Cardiac septum (tissue), 1 donor: ENCODE measurements around the gene CCDC69. TPM values are rescaled to one million over a fixed set of nuclear protein-coding genes. Genes with fewer than 3 reads are reported as not detected.

Experiments used
- DNase-seq: peaks from one replicate; pipeline ENCODE4 v3.0.0-alpha.2; 2020; ENCODE audit warnings: low spot score
- intact Hi-C: fragments of 100-400 bp; cut with DNase I; formaldehyde crosslinking; loops from one replicate; pipeline ENCODE4 v1.14.0; 2022
- total RNA-seq: library from RNA; stranded (reverse); fragmentation: NEBNext Ultra II Directional; extraction: Animal tissue kit (Norgen Biotek cat#: 25700); gene quantifications from one replicate; pipeline ENCODE4 v1.2.1, GENCODE V29; 2021
- donor health status: DM: no; HTN: no; CAD: no.

Gene CCDC69
- total RNA-seq, 1 donor from 2014 or later = 116 TPM

- intact Hi-C loops = no loop called here
- no peak for DNase-seq
These were observed 4.1 kb upstream of the CCDC69 start for GRCh38 chr5:151227918-151228447.

DNA sequence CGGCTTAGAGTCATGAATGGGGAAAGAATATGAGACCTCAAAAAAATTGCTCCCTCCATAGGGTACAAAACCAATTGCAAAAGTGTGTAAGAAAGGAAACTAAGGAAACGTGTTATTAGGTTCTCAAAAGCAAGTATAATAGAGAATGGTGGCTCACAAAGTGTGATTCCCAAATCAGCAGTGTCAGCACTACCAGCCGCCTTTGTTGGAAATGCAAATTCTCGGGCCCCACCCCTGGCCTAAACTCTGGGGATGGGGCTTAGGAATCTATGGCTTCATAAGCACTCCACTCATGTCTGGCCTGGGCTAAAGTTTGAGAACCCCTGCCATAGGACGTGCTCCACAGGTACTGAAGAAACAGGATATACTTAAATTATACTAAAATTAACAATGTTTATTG lies 1.6 kb upstream of the CCDC69 start:
- intact Hi-C loops = no loop called here

GRCh38 chr5:151225071-151225470 lies 1.2 kb upstream of the CCDC69 start:
- DNase-seq = no peak
- intact Hi-C loops = no loop called here

More for the DNA sequence above, 1.6 kb upstream of the CCDC69 start:
- DNase-seq = no peak

DNA sequence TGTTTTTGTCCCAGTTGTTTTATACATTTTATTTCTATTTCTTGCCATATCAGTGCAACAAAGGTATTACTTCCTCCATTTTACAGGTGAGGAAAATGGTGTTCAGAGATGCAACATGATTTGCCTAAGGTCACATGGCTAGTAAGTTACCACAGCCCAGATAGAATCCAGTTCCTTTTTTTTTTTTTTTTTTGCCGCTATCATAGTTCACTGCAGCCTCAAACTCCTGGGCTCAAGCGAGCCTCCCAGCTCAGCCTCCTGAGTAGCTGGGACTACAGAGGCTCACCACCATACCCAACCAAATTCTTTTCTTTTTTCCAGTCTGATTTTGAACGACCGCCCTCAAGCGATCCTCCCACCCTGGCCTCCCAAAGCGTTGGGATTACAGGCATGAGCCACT lies 480 bp upstream of the CCDC69 start:
- DNase-seq = no peak
- intact Hi-C loops = loop anchor here (1.0 kb wide), 1 partner anchor 10 kb away; no protein-coding TSS in a partner anchor

GRCh38 chr5:151222790-151223446 lies 974 bp downstream of the CCDC69 start:
- intact Hi-C loops = no loop called here

DNA sequence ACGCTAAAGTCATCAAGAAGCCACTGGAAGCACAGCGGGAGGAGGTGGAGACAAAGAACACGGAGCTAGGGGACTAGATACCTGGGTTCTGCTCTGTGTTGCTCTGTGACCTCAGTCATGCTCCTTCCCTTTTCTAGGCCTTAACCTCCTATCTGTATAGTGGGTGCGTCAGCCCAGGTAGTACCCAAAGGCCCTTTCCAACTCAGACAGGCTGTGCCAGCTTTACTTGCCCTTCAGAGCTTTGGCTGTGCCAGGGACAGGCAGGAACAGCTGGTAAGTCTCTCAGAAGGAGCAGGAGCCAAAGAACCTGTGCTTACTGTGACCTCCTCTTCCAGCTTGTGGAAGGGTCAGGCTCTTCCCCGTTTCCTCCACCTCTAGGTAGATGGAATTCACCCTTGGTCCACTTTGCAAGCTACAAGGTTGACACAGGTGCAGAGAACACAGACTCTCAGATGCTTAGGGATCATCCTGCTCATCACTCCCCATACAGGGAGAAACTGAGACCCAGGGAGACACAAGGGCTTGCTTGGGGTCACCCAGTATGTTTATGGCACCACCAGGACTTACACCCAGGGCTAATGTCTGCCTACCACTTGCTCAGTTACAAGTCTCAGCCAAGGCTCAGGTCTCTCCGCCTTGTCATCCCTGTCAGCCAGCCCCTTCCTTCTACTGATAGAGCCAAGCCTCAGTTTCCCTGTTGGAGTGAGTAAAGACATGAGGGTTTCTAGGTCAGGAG lies 1.7 kb downstream of the CCDC69 start:
- no peak for DNase-seq
- intact Hi-C loops = no loop called here

More at GRCh38 chr5:151222790-151223446, 974 bp downstream of the CCDC69 start:
- peak; percentile 88 for DNase-seq

- intact Hi-C loops = no loop called here
- DNase-seq = no peak
These were observed 2.3 kb downstream of the CCDC69 start for GRCh38 chr5:151221574-151221973.

DNA sequence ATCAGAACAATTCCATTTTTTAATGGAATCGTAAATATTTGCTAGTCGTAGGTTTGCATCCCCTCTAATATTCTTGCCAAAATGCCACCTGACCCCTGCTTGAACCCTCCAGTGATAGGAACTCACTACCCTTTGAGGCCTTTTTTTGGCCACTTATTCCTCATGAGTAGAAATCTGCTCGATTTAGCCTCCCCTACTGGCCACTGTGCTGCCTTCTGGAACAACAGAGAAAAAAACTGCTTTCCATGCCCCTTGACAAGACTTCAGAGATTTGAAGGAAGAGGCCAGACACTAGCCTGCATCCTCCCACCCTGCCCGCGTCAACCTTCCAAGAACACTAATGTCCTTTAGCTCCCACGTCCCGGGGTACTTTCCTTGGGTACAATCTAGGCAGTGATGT lies 4.1 kb downstream of the CCDC69 start:
- intact Hi-C loops = no loop called here
- no peak for DNase-seq

DNA sequence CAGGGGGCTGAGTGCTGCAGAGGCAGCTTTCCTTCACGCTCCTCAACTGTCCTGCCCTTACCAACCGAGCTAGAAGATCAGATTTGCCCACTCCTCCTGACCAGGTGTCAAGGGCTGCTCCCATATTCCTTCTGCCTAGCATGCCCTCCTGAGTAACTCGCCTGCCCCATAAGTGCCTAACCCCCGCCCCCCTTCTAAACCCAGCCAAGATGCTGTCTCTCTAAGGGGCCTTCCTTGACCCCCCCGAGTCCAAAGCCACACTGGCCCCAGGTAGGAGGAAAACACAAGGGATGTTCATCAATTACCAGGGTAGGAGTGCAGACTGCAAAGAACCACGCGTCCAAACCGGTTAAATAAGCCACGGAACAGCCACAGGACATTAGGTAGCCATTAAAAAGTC lies 4.8 kb downstream of the CCDC69 start:
- no peak for DNase-seq
- intact Hi-C loops = no loop called here

DNA sequence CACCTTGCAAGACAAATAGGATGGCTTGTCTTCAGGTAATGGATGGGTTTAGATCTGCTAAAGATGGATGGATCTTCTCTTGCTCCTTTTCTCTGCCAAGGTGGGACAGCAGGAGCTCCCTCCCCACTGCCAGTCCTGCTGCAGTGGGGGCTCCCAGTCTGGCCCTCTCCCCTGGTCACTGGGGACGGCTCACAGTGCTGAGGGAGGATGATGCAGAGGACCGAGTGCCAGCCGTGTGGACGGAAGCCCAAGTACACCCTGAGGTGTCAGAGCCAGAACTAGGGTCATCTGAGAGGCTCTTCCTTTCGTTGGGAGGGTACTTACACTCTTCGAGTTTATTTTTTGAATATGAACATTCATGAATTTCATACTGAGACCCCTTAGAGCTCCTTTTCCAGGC lies 5.7 kb downstream of the CCDC69 start:
- intact Hi-C loops = no loop called here

DNA sequence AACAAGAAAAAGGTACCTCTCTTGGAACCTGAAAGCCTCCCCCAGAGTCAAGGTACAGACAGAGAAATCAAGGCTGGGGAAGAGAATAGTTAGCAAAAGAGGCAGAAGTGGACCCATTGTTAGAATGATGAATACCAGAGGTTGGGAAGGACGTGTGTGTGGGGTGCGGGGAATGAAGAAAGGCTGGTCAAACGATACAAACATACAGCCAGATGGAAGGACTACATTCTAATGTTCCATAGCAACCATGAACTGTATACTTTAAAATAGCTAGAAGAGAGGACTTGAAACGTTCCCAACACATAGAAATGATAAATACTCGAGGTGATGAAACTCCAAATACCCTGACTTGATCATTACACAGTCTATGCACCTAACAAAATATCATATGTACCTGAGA lies 7.1 kb downstream of the CCDC69 start:
- DNase-seq = no peak
- intact Hi-C loops = no loop called here

More for the DNA sequence above, 5.7 kb downstream of the CCDC69 start:
- DNase-seq = no peak

DNA sequence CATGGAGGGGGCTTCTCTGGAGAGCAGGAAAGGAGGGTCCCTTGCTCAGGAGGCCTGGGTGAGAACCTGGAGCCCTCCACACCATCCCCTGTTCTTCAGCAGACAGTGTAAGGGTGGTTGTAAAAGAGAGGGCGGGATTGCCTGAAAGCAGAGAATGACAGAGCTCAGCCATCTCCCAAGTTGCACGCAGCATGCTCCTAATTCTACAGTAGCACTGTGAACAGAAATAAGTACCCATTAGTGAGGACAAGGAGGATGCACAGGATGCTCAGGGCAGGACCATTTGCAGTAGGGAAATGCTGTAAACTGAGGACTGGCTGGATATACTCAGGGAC lies 8.4 kb downstream of the CCDC69 start:
- no peak for DNase-seq
- intact Hi-C loops = no loop called here

GRCh38 chr5:151214614-151215545 lies 9.0 kb downstream of the CCDC69 start:
- DNase-seq = peak; percentile 78
- intact Hi-C loops = no loop called here

DNA sequence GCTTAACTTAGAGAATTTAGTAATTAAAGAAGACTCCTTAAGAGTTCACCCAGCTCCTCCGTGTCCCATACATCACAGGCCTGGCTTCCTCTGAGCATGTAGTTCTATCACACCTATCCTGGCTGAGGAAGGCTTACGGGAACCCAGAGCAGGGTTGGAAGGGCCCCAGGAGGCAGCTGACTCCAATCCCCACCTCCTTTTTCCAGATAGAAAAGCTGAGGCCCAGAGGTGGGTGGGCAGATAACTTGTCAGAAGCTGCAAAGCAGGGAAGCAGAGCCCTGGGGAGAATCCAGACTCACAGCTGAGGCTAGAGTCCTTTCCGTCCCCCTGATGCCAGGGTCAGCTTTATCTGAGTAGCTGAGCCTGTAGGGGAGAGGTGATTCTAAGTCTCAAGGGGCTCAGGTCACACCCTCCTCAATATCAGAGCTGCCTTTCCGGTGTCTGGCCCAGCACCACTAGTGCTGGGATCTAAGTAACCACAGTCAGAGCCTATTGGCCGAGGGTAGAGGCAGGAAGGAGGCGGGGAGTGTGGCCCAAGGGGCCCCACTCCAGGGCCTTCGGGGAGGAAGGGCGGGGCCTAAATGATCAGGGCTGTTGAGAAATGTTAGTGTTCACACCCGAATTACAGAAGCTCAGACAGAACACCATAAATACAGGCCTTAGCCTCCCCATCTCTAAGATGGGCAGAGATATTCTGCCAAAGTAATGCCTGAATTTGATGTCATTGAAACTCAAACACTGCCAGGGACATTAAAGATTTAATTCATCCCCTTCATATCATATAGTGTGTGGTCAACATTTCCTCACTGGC lies 9.9 kb downstream of the CCDC69 start:
- intact Hi-C loops = no loop called here
- DNase-seq = peak; percentile 94

GRCh38 chr5:151212406-151212798 lies 11.5 kb downstream of the CCDC69 start:
- intact Hi-C loops = no loop called here
- DNase-seq = no peak

GRCh38 chr5:151208481-151208914 lies 15.4 kb downstream of the CCDC69 start:
- intact Hi-C loops = no loop called here
- DNase-seq = peak; percentile 84

DNA sequence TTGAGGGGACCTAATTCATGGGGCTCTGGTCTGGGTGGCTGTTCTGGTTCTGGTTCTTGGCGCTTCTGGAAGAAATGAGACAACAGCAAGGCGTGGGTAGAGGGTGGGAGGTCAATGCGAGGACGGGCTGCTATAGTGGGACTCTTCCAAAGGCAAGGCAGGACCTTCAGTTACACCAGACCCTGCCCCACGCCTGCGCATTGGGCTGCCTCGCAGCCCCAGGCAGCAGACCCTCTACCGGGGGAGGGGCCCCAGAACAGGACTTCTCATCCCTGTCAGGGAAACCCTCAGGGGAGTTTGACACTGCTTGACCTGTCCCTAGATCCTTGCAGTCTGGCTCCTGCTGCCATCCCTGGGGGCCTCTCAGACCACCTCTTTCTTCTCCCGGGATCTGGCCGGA lies 18.5 kb downstream of the CCDC69 start:
- no peak for DNase-seq
- intact Hi-C loops = no loop called here

- DNase-seq = no peak
- intact Hi-C loops = no loop called here
These were observed 19.8 kb downstream of the CCDC69 start for GRCh38 chr5:151204051-151204450.
